Endothelial cell of umbilical vein (primary cell): ENCODE measurements around the gene TMEM97. TPM values are rescaled to one million over a fixed set of nuclear protein-coding genes. Genes with fewer than 3 reads are reported as not detected.

ENCODE experiments used
- BruUV-seq: library from RNA; stranded (reverse); fragments of 400-500 nt; replicated peaks from 2 replicates; lab custom pipeline; 2021; lab: Mats Ljungman, UMichigan
- CTCF ChIA-PET: fragments of 300-600, 350-600 bp; sonication (Branson Sonifier 250); formaldehyde crosslinking; loops from one replicate; lab custom pipeline; 2021; ENCODE audit warnings: antibody characterized with exemption, inconsistent platforms; lab: Charles Lee
- POLR2A ChIA-PET: fragments of 300-600, 350-600 bp; sonication (Branson Sonifier 250); formaldehyde crosslinking; loops from one replicate; lab custom pipeline; 2021; ENCODE audit warnings: antibody characterized with exemption, inconsistent platforms; lab: Charles Lee
- DNase-seq: peaks from one replicate; pipeline ENCODE4 v3.0.0-alpha.2; 2011; ENCODE audit warnings: low read depth, low spot score
- FAIRE-seq: peaks from 2 replicates; lab custom pipeline; 2011; peaks lifted over from hg19 to GRCh38; lab: Jason Lieb, UNC
- H2AFZ ChIP-seq: 2 replicates; pipeline ENCODE4 v1.6.0; 2012; ENCODE audit warnings: low read depth, low read length, control low read depth, inconsistent platforms
- H3K27ac ChIP-seq: 2 replicates; pipeline ENCODE4 v1.5.1; 2011; ENCODE audit warnings: low read depth, mild to moderate bottlenecking, control low read depth, low read length, moderate library complexity; ENCODE audit not compliant: insufficient read depth
- H3K27me3 ChIP-seq, 2 experiments: 2 replicates each; pipeline versions ENCODE4 v1.6.0 to v1.6.1; 2011; ENCODE audit warnings: low read length in 2 of 2, mixed read lengths in 1 of 2; ENCODE audit not compliant: control insufficient read depth in 2 of 2, insufficient read depth in 2 of 2
- H3K36me3 ChIP-seq, 2 experiments: 2 replicates in 1 of 2; 3 replicates in 1 of 2; pipeline ENCODE4 v1.5.1; 2011; ENCODE audit warnings: low read length in 2 of 2, mild to moderate bottlenecking in 1 of 2, moderate library complexity in 1 of 2; ENCODE audit not compliant: control insufficient read depth in 2 of 2, insufficient read depth in 2 of 2; ENCODE audit errors: extremely low read depth in 1 of 2
- H3K4me1 ChIP-seq: 3 replicates; pipeline ENCODE4 v1.5.1; 2011; ENCODE audit warnings: mild to moderate bottlenecking, low read length; ENCODE audit not compliant: control insufficient read depth, insufficient read depth; ENCODE audit errors: extremely low read depth
- H3K4me2 ChIP-seq: 2 replicates; pipeline ENCODE4 v1.6.1; 2011; ENCODE audit warnings: low read length, control low read depth, mixed read lengths; ENCODE audit not compliant: insufficient read depth
- H3K4me3 ChIP-seq, 3 experiments: fragments of 200-600 bp in 1 of 3; sonication (generic), shearing (Covaris generic) in 1 of 3; replicated peaks in 1 of 3; 2 replicates each; pipeline ENCODE4 v1.5.1; 2011 to 2016; ENCODE audit warnings: control low read depth in 3 of 3, low read length in 3 of 3, mild to moderate bottlenecking in 2 of 3, inconsistent platforms in 1 of 3, low read depth in 1 of 3, moderate library complexity in 1 of 3; ENCODE audit not compliant: insufficient read depth in 1 of 3
- H3K79me2 ChIP-seq: 2 replicates; pipeline ENCODE4 v1.6.0; 2012; ENCODE audit warnings: low read length, inconsistent platforms; ENCODE audit not compliant: control insufficient read depth, insufficient read depth
- H3K9ac ChIP-seq: replicated peaks from 2 replicates; pipeline ENCODE3; 2011; ENCODE audit warnings: low read length, control low read depth; ENCODE audit not compliant: insufficient read depth; ENCODE audit errors: extremely low read depth
- H3K9me1 ChIP-seq: replicated peaks from 3 replicates; pipeline ENCODE4 v1.6.0; 2011; ENCODE audit warnings: mild to moderate bottlenecking, low read length; ENCODE audit not compliant: control insufficient read depth, insufficient read depth; ENCODE audit errors: extremely low read depth
- H3K9me3 ChIP-seq: replicated peaks from 2 replicates; pipeline ENCODE4 v1.5.1; 2012; ENCODE audit warnings: low read length, inconsistent platforms; ENCODE audit not compliant: control insufficient read depth, insufficient read depth
- H4K20me1 ChIP-seq: replicated peaks from 2 replicates; pipeline ENCODE3; 2011; ENCODE audit warnings: mild to moderate bottlenecking, low read length; ENCODE audit not compliant: control insufficient read depth, insufficient read depth; ENCODE audit errors: extremely low read depth
- CTCF ChIP-seq, 2 donors: IDR thresholded peaks; 1 replicate in 1 of 2; 2 replicates in 1 of 2; pipeline ENCODE4 v1.5.1; 2011; ENCODE audit warnings: low read length in 2 of 2, mild to moderate bottlenecking in 2 of 2, moderate library complexity in 2 of 2, control low read depth in 1 of 2, inconsistent platforms in 1 of 2, low read depth in 1 of 2; ENCODE audit not compliant: insufficient read depth in 1 of 2; ENCODE audit errors: extremely low read depth in 1 of 2
- EZH2 ChIP-seq: IDR thresholded peaks from 2 replicates; pipeline ENCODE4 v1.6.1; 2012; ENCODE audit warnings: borderline replicate concordance, low read depth, mild to moderate bottlenecking, moderate library complexity, low read length, inconsistent platforms; ENCODE audit not compliant: severe bottlenecking
- FOS ChIP-seq: IDR thresholded peaks from 2 replicates; pipeline ENCODE4 v1.6.1; 2011; ENCODE audit warnings: mild to moderate bottlenecking, low read length, moderate library complexity, borderline replicate concordance; ENCODE audit not compliant: insufficient read depth
- GATA2 ChIP-seq: IDR thresholded peaks from 2 replicates; pipeline ENCODE4 v1.7.0; 2011; ENCODE audit warnings: low read depth, mild to moderate bottlenecking, moderate library complexity, mixed read lengths, low read length; ENCODE audit not compliant: insufficient read length, insufficient read depth
- MAX ChIP-seq: IDR thresholded peaks from 2 replicates; pipeline ENCODE4 v1.6.1; 2011; ENCODE audit not compliant: insufficient read depth, insufficient read length
- MYC ChIP-seq: IDR thresholded peaks from one replicate; pipeline ENCODE4 v1.6.1; 2011; ENCODE audit warnings: mild to moderate bottlenecking, low read depth, low read length
- dilution Hi-C: fragments of 300-500 bp; cut with MboI; formaldehyde crosslinking; loops from one replicate; pipeline ENCODE4 v1.15.0; 2019; ENCODE audit warnings: low sequenced_read_pairs; ENCODE audit not compliant: extremely low pct_ligation_motif_present
- intact Hi-C: fragments of 100-400 bp; cut with micrococcal nuclease; formaldehyde crosslinking; loops from one replicate; pipeline ENCODE4 v1.10.0; 2022
- polyA plus RNA-seq, 4 experiments: library from polyadenylated mRNA; depleted of rRNA in 3 of 4; stranded (reverse) in 3 of 4; unstranded in 1 of 4; fragments of >200 nt; gene quantifications; 2 replicates each; pipeline versions ENCODE4 v1.2.1 to v1.2.3, GENCODE V29; 2011 to 2012; ENCODE audit warnings: missing spikeins in 1 of 4
- total RNA-seq: library from RNA; stranded (reverse); gene quantifications from 2 replicates; pipeline ENCODE4 v1.2.3, GENCODE V29; 2021

TMEM97 gene
- total and polyA plus RNA-seq, 2 donors (not counting 3 experiments of a cell fraction or from before 2014, with no cell fraction given): 27.0 to 43.5 TPM

DNA sequence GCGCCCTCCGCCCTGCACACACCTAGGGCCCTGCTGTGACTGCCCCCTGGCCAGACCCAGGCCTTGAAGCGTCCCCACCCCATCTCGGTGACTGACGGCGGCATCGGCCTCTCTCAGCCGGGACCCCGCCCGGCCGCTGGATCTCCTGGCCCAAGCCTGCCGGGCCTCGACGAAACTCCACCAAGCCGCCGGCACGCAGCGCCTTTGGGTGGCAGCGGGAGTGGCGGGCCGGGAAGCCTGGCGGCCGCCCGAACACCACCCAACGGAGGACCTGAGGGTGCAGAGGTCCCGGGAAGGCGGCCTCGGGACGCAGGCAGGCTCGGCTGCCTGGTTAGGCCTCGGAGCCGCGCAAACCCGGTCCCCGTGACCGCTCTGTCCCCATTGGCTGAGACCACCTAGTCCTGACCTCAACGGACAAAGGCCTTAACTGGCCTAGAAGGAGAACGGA, 12.0 kb upstream of the TMEM97 start:
- Histone ChIP-seq H4K20me1 (no peaks in the 10 kb centered on the region), H3K27ac (no peak overlapping the region), H2AFZ (no peak overlapping the region), H3K4me2 (no peak overlapping the region), H3K9me3 (no peaks in the 10 kb centered on the region), H3K79me2 (no peaks in the 10 kb centered on the region), H3K9ac (no peak overlapping the region), H3K27me3 (peaks cover 18 to 27% of the 10 kb centered on the region in 2 experiments), H3K4me3 (no peak overlapping the region), H3K36me3 (no peaks in the 10 kb centered on the region), H3K4me1 (no peaks in the 10 kb centered on the region), H3K9me1 (no peaks in the 10 kb centered on the region)
- no peak for DNase-seq
- dilution Hi-C loops (no loop called here), intact Hi-C loops (no loop called here)
- POLR2A ChIA-PET: no interaction called here
- FAIRE-seq: no peak
- no peak for TF ChIP-seq FOS
- no peak for TF ChIP-seq GATA2
- no peak for TF ChIP-seq CTCF (IDR thresholded peaks at IDR 0.05; ENCODE audit: extremely low read depth in 1 of 2, insufficient read depth in 1 of 2, low read depth in 1 of 2, low read length in 2 of 2)
- TF ChIP-seq MYC: no peak
- peak; percentile 69 for TF ChIP-seq EZH2
- no peak for TF ChIP-seq MAX
- no TSS peak for BruUV-seq
- CTCF ChIA-PET: no interaction called here
